OCI-LY3 (cell line): ENCODE measurements around the gene CDK11A.
"Not testable (repeated sequence)": the region's sequence is repeated elsewhere in the genome, so short reads cannot be mapped to it uniquely, and the experiment has no call there.

Experiments
- H2AFZ ChIP-seq: fragments of 200-600, 300-600 bp; shearing (Covaris generic); 2 replicates; pipeline ENCODE4 v1.6.0; 2014; ENCODE audit warnings: antibody characterized with exemption, low read depth, low read length
- H3K27ac ChIP-seq: fragments of 200-600, 300-600 bp; sonication (generic); 2 replicates; pipeline ENCODE4 v1.5.1; 2014; ENCODE audit warnings: mild to moderate bottlenecking, low read length, moderate library complexity, mixed read lengths
- H3K27me3 ChIP-seq: fragments of 200-600, 300-600 bp; sonication (generic); 2 replicates; pipeline ENCODE4 v1.6.1; 2014; ENCODE audit warnings: low read depth, low read length, mixed read lengths
- H3K36me3 ChIP-seq: fragments of 200-600, 300-600 bp; sonication (generic); replicated peaks from 2 replicates; pipeline ENCODE3; 2014; ENCODE audit warnings: low read depth, low read length, mixed read lengths
- H3K4me1 ChIP-seq: fragments of 300-600, 200-600 bp; sonication (generic); 2 replicates; pipeline ENCODE4 v1.6.1; 2014; ENCODE audit warnings: low read length, mixed read lengths
- H3K4me2 ChIP-seq: fragments of 200-600, 300-600 bp; sonication (generic); 2 replicates; pipeline ENCODE4 v1.6.1; 2014; ENCODE audit warnings: low read length, mixed read lengths
- H3K4me3 ChIP-seq: fragments of 300-600, 200-600 bp; sonication (generic); 2 replicates; pipeline ENCODE4 v1.5.1; 2014; ENCODE audit warnings: antibody characterized with exemption, mild to moderate bottlenecking, low read length, moderate library complexity
- H3K79me2 ChIP-seq: fragments of 300-600, 200-600 bp; shearing (Covaris generic); 2 replicates; pipeline ENCODE4 v1.6.1; 2014; ENCODE audit warnings: mild to moderate bottlenecking, low read length, mixed read lengths
- H3K9ac ChIP-seq: fragments of 300-600, 200-600 bp; shearing (Covaris generic); 2 replicates; pipeline ENCODE4 v1.6.0; 2014; ENCODE audit warnings: mild to moderate bottlenecking, low read length, moderate library complexity
- H3K9me3 ChIP-seq: fragments of 200-600, 300-600 bp; shearing (Covaris generic); 2 replicates; pipeline ENCODE4 v1.6.1; 2014; ENCODE audit warnings: low read length, mixed read lengths; ENCODE audit not compliant: insufficient read depth
- H4K20me1 ChIP-seq: fragments of 200-600, 300-600 bp; sonication (generic); 2 replicates; pipeline ENCODE4 v1.6.1; 2016; ENCODE audit warnings: low read length, mixed read lengths; ENCODE audit not compliant: insufficient read depth
- CTCF ChIP-seq: fragments of 200-600, 300-600 bp; sonication (generic); IDR thresholded peaks from 2 replicates; pipeline ENCODE4 v1.5.1; 2014; ENCODE audit warnings: antibody characterized with exemption, low read length, low read depth
- EZH2phosphoT487 ChIP-seq: fragments of 200-600 bp; shearing (Covaris generic); IDR thresholded peaks from 2 replicates; pipeline ENCODE4 v1.6.1; 2018; ENCODE audit warnings: antibody characterized with exemption, mixed run types, low read depth

CDK11A gene

GRCh38 chr1:1669468-1670440 is 54.4 kb downstream of the CDK11A start:
- Histone ChIP-seq H4K20me1 (no peaks in the 10 kb centered on the region), H3K79me2 (no peaks in the 10 kb centered on the region), H3K27me3 (no peaks in the 10 kb centered on the region), H3K4me1 (no peaks in the 10 kb centered on the region), H3K9me3 (no peaks in the 10 kb centered on the region), H3K27ac (no peak overlapping the region), H3K4me3 (no peak overlapping the region), H3K36me3 (peaks cover 31% of the 10 kb centered on the region), H2AFZ (no peak overlapping the region), H3K9ac (no peak overlapping the region), H3K4me2 (no peak overlapping the region)
- TF ChIP-seq CTCF: no peak
- TF ChIP-seq EZH2phosphoT487: no peak

GRCh38 chr1:1666526-1666925 is 57.6 kb downstream of the CDK11A start:
- Histone ChIP-seq H3K27me3 (no peaks in the 10 kb centered on the region), H2AFZ (no peak overlapping the region), H3K9ac (no peak overlapping the region), H3K4me3 (no peak overlapping the region), H3K27ac (no peak overlapping the region), H3K79me2 (no peaks in the 10 kb centered on the region), H3K9me3 (no peaks in the 10 kb centered on the region), H3K4me2 (no peak overlapping the region), H4K20me1 (no peaks in the 10 kb centered on the region), H3K4me1 (no peaks in the 10 kb centered on the region), H3K36me3 (peaks cover 26% of the 10 kb centered on the region)
- TF ChIP-seq CTCF: no peak
- TF ChIP-seq EZH2phosphoT487: no peak

GRCh38 chr1:1665815-1666251 is 58.3 kb downstream of the CDK11A start:
- Histone ChIP-seq H3K27me3 (no peaks in the 10 kb centered on the region), H3K4me2 (no peak overlapping the region), H2AFZ (no peak overlapping the region), H4K20me1 (no peaks in the 10 kb centered on the region), H3K9me3 (no peaks in the 10 kb centered on the region), H3K79me2 (no peaks in the 10 kb centered on the region), H3K4me1 (no peaks in the 10 kb centered on the region), H3K27ac (no peak overlapping the region), H3K9ac (no peak overlapping the region), H3K4me3 (no peak overlapping the region), H3K36me3 (peaks cover 23% of the 10 kb centered on the region)
- TF ChIP-seq EZH2phosphoT487 (no peak), CTCF (peak; percentile 56)

- H3K4me1 ChIP-seq: no peaks in the 10 kb centered on the region
- H3K27me3 ChIP-seq: no peaks in the 10 kb centered on the region
- no peak overlapping the region for H3K4me3 ChIP-seq
- no peak overlapping the region for H2AFZ ChIP-seq
- no peak overlapping the region for H3K9ac ChIP-seq
- no peaks in the 10 kb centered on the region for H4K20me1 ChIP-seq
- H3K27ac ChIP-seq: no peak overlapping the region
- H3K79me2 ChIP-seq: no peaks in the 10 kb centered on the region
- no peak for TF ChIP-seq EZH2phosphoT487
- TF ChIP-seq CTCF: no peak
- H3K36me3 ChIP-seq: peaks cover 23% of the 10 kb centered on the region
- no peaks in the 10 kb centered on the region for H3K9me3 ChIP-seq
- H3K4me2 ChIP-seq: no peak overlapping the region
Observed at GRCh38 chr1:1664941-1665814, 59.0 kb downstream of the CDK11A start.

- not testable (repeated sequence) for H3K27me3 ChIP-seq, H3K9me3 ChIP-seq, H3K9ac ChIP-seq, H3K4me1 ChIP-seq, H3K79me2 ChIP-seq, H3K4me2 ChIP-seq, H2AFZ ChIP-seq, H4K20me1 ChIP-seq, H3K4me3 ChIP-seq, H3K27ac ChIP-seq
- H3K36me3 ChIP-seq: peaks cover 16% of the 10 kb centered on the region
Observed at GRCh38 chr1:1664318-1664717, 59.8 kb downstream of the CDK11A start.
